Subcutaneous adipose tissue (tissue), 4 donors: ENCODE measurements around the gene RARS1. TPM values are rescaled to one million over a fixed set of nuclear protein-coding genes. Genes with fewer than 3 reads are reported as not detected.

ENCODE experiments used
- CTCF ChIP-seq: fragments of 450-650 bp; IDR thresholded peaks from one replicate; pipeline ENCODE4 v1.5.1; 2016; ENCODE audit warnings: low read depth, mild to moderate bottlenecking, control low read depth, antibody characterized with exemption, moderate library complexity
- total RNA-seq, 4 donors: library from RNA; depleted of rRNA; stranded (reverse); fragments of >200 nt; gene quantifications; one replicate each; pipeline ENCODE4 v1.1.0, GENCODE V29; 2016

RARS1 gene
- total RNA-seq, 4 donors from 2014 or later, result 49.4 to 71.9 (median 64.1) TPM

GRCh38 chr5:168467755-168468330 is 18.4 kb upstream of the RARS1 start:
- no peak for TF ChIP-seq CTCF

GRCh38 chr5:168468836-168469235 is 17.4 kb upstream of the RARS1 start:
- no peak for TF ChIP-seq CTCF

- TF ChIP-seq CTCF, result no peak
Measured at GRCh38 chr5:168469816-168470215, 16.5 kb upstream of the RARS1 start.

GRCh38 chr5:168471785-168472184 is 14.5 kb upstream of the RARS1 start:
- TF ChIP-seq CTCF, result no peak

GRCh38 chr5:168472329-168472728 is 13.9 kb upstream of the RARS1 start:
- no peak for TF ChIP-seq CTCF

- TF ChIP-seq CTCF, result no peak
Measured at GRCh38 chr5:168474319-168474718, 12.0 kb upstream of the RARS1 start.

GRCh38 chr5:168477060-168477459 is 9.2 kb upstream of the RARS1 start:
- TF ChIP-seq CTCF, result no peak

GRCh38 chr5:168479166-168479565 is 7.1 kb upstream of the RARS1 start:
- TF ChIP-seq CTCF, result no peak
